Stimulated activated CD8-positive, alpha-beta memory T cell treated with anti-CD3 and anti-CD28 coated beads, Interleukin-2, amount 100 ng/mL, for 48 hours (primary cell): ENCODE results near the gene EFCAB13.

Source experiments
- DNase-seq, 2 donors: peaks; one replicate each; pipeline ENCODE4 v3.0.0-alpha.2; 2020; ENCODE audit warnings: low read depth in 2 of 2

Gene EFCAB13

GRCh38 chr17:47295037-47295873 lies 28.5 kb upstream of the EFCAB13 start:
- DNase-seq = no peak

DNA sequence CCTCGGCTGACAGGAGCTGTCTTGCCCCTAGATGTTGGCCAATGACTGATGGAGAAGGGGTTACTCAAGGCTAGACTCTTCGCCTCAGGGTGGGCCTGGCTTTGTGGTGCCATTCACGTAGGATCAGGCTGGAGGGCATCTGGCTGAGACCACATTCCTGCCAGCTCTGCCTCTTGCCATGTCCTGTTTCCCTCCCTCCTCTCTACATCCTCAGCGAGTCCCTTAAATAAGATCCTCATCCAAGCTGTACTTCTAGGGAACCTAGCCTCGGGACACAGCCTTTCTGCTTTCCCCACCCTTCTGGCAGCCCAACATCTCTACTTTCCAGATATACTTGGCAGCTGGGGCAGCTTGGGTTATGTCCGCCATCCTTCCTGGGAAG lies 27.9 kb upstream of the EFCAB13 start:
- no peak for DNase-seq

- no peak for DNase-seq
Measured at GRCh38 chr17:47297661-47298400, 25.9 kb upstream of the EFCAB13 start.

- DNase-seq = no peak
Measured at GRCh38 chr17:47298712-47299111, 25.0 kb upstream of the EFCAB13 start.

GRCh38 chr17:47299239-47299910 lies 24.4 kb upstream of the EFCAB13 start:
- no peak for DNase-seq

DNA sequence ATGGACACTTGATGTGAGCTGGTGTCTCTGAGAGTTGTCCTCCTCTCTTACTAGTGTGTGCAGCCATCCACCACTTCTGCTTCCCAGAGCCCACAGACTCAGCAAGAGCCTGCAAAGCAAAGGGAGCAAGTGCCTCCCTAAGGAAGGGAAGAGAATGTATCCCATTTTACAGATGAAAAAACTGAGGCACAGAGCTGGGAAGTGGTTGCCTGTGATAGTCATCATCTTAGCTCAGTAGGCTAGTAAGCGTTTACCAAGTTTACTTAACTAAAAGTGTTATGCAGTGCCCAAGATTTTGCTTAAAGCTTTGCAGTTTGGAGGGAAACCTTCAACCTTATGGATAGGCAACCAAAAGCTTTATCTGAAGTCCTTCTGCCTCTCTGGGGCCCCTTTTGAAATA lies 23.0 kb upstream of the EFCAB13 start:
- no peak for DNase-seq

- DNase-seq = no peak
Measured at GRCh38 chr17:47301161-47301560, 22.6 kb upstream of the EFCAB13 start.

GRCh38 chr17:47301831-47302230 lies 21.9 kb upstream of the EFCAB13 start:
- no peak for DNase-seq

GRCh38 chr17:47304186-47304585 lies 19.6 kb upstream of the EFCAB13 start:
- DNase-seq = no peak

DNA sequence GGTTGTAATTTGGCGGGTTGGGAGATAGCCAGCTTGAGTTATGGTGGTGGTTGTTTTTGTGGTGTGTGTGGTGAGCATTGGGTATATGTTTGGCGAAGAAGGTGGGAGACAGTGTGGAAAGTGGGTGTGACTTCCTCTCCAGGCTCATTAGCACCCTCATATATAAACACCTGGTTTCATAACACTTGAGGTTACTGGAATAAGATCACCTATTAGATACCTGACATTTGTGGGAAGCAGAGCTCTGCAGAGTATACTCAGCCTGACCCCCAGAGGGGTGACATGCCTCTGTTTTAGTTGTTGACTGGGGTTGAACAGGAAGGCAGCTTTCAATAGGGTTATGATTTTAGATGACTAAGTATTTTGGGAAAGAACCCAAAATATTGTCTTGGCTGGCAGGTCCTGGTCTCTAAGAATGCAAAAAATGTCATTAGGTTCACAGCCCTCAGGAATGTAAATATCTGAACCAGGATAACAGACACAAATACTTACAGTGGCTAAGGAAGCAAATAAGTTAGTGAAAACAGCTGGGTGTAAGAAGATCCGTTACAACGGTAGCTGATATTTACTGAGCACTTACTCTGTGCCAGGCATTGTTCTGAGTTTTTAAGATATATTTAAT lies 18.3 kb upstream of the EFCAB13 start:
- DNase-seq = no peak

GRCh38 chr17:47310186-47310733 lies 13.5 kb upstream of the EFCAB13 start:
- no peak for DNase-seq

DNA sequence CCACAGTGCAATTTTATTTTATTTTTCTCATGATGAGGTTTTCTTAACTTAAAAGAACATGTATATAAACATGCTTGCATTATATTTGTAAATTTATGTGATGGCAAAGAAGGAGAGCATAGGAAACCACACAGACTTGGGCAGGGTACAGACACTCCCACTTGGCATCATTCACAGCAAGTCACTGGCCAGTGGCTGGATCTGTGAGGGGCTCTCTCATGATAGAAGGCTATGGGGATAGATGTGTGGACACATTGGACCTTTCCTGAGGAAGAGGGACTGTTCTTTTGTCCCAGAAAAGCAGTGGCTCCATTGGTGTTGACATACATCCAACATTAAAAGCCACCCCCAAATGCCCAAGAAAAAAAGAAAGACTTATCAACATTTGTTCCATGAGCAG lies 12.3 kb upstream of the EFCAB13 start:
- DNase-seq = no peak

- DNase-seq = no peak
Measured at GRCh38 chr17:47315451-47316266, 8.1 kb upstream of the EFCAB13 start.

DNA sequence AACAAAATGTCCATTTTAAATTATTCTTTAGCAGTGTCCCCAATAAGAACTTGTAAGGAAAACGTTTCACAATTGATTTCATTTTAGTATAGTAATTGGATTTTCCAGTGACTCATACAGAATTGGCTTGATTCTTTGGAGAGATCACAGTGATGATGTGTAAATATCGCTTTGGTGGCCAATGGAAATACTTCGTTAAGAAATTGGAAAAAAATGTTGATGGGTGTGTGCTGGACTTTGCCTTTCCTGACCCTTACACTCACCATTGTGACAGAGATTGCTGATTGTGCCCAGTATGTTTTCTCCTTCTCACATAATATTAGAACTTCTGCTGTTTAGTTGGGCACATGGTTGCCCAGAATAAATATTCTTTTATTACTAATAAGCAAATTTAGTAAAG lies 7.4 kb upstream of the EFCAB13 start:
- no peak for DNase-seq

- DNase-seq = no peak
Measured at GRCh38 chr17:47317119-47317518, 6.6 kb upstream of the EFCAB13 start.

GRCh38 chr17:47318197-47318918 lies 5.4 kb upstream of the EFCAB13 start:
- DNase-seq = no peak

DNA sequence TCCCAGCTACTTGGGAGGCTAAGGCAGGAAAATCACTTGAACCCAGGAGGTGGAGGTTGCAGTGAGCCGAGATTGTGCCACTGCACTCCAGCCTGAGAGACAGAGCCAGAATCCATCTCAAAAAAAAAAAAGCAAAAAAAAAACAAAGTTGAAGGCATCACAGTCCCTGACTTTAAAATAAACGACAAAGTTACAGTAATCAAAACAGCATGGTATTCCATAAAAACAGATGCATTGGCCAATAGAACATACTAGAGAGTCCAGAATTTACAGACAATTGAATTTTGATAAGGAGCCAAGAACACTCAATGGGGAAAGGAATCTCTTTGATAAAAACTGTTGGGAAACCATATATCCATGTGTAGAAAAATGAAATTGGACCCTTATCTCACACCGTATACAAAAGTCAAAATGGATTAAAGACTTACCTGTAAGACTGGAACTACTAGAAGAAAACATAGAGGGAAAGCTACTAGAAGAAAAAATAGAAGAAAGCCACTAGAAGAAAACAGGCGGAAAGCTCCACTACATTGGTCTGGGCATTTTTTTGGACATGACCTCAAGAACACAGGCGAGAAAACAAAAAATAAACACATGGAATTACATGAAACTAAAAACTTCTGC lies 2.8 kb upstream of the EFCAB13 start:
- DNase-seq = no peak

GRCh38 chr17:47324224-47325020 lies 667 bp downstream of the EFCAB13 start:
- peak; percentile 8 to 17 for DNase-seq

DNA sequence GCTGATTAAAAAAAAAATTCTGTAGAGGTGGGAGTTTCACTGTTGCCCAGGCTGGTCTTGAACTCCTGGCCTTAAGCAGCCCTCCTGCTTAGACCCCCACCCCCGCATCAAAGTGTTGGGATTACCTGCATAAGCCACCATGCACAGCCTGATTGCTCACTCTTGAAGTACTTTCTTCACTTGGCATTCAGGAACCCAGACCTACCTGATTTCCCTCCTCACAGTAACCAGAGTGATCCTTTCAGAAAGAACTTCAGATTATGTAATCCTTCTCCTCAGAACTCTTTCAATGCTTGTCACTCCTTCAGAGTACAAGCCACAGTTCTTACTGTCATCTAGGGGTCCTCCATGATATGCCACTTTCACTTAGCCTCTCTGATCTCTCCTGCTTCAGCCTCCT lies 1.4 kb downstream of the EFCAB13 start:
- DNase-seq = no peak
